K562 (cell line): ENCODE measurements around the gene TSPAN15. TPM values are rescaled to one million over a fixed set of nuclear protein-coding genes. Genes with fewer than 3 reads are reported as not detected.

Experiments
- ATAC-seq: fragments of 200-7000 bp; cut with Tn5 transposase; 3 replicates; pipeline ENCODE4 v1.9.1; 2020; ENCODE audit warnings: moderate library complexity
- BruUV-seq: library from RNA; stranded (reverse); fragments of 400-500 nt; replicated peaks from 2 replicates; lab custom pipeline; 2021; lab: Mats Ljungman, UMichigan
- CTCF ChIA-PET: fragments of 300-600 bp; formaldehyde crosslinking; extraction: SDS; loops from one replicate; lab custom pipeline; 2021; ENCODE audit warnings: low intra/inter-chr PET ratio; lab: Yijun Ruan, JAX
- POLR2A ChIA-PET: fragments of 300-600, 350-650 bp; sonication (Branson Sonifier 250); formaldehyde crosslinking; extraction: SDS; loops from one replicate; lab custom pipeline; 2021; ENCODE audit warnings: antibody characterized with exemption, inconsistent platforms; lab: Yijun Ruan, JAX
- DNase-seq, 4 experiments: peaks; one replicate each; pipeline versions ENCODE4 v3.0.0 to v3.0.0-alpha.2; 2011 to 2018; ENCODE audit warnings: low spot score in 3 of 4, mixed read lengths in 3 of 4; ENCODE audit errors: extremely low read depth in 1 of 4
- FAIRE-seq: peaks from 2 replicates; lab custom pipeline; 2011; peaks lifted over from hg19 to GRCh38; lab: Jason Lieb, UNC
- H2AFZ ChIP-seq: 2 replicates; pipeline ENCODE4 v1.6.0; 2011; ENCODE audit warnings: low read depth, low read length, control low read depth, inconsistent platforms
- H3K27ac ChIP-seq: fragments of 200-600 bp; 3 replicates; pipeline ENCODE4 v1.8.0; 2011; ENCODE audit warnings: low read depth, mild to moderate bottlenecking, control low read depth, inconsistent platforms, low read length, moderate library complexity, mixed read lengths; ENCODE audit errors: extremely low read depth
- H3K27me3 ChIP-seq, 2 experiments: fragments of 300-600 bp in 1 of 2; 2 replicates in 1 of 2; 3 replicates in 1 of 2; pipeline versions ENCODE4 v1.6.0 to v1.8.0; 2011; ENCODE audit warnings: inconsistent platforms in 2 of 2, low read length in 2 of 2, mild to moderate bottlenecking in 1 of 2, mixed read lengths in 1 of 2, moderate library complexity in 1 of 2; ENCODE audit not compliant: control insufficient read depth in 2 of 2, insufficient read depth in 2 of 2
- H3K36me3 ChIP-seq: fragments of 300-600 bp; 3 replicates; pipeline ENCODE4 v1.8.0; 2011; ENCODE audit warnings: mild to moderate bottlenecking, low read length, inconsistent platforms; ENCODE audit not compliant: control insufficient read depth, insufficient read depth
- H3K4me1 ChIP-seq, 2 experiments: fragments of 200-600 bp in 1 of 2; replicated peaks in 1 of 2; 2 replicates in 1 of 2; 3 replicates in 1 of 2; pipeline versions ENCODE4 v1.5.1 to v1.8.0; 2011; ENCODE audit warnings: inconsistent platforms in 2 of 2, low read length in 2 of 2, mild to moderate bottlenecking in 1 of 2, mixed read lengths in 1 of 2, moderate library complexity in 1 of 2; ENCODE audit not compliant: control insufficient read depth in 2 of 2, insufficient read depth in 2 of 2
- H3K4me2 ChIP-seq: 2 replicates; pipeline ENCODE4 v1.6.1; 2011; ENCODE audit warnings: low read length, control low read depth, inconsistent platforms, mixed read lengths; ENCODE audit not compliant: insufficient read depth
- H3K4me3 ChIP-seq: fragments of 200-600 bp; sonication (generic), shearing (Covaris generic); 2 replicates; pipeline ENCODE4 v1.5.1; 2016; ENCODE audit warnings: control low read depth, inconsistent platforms
- H3K79me2 ChIP-seq: fragments of 200-600 bp; 3 replicates; pipeline ENCODE4 v1.8.0; 2011; ENCODE audit warnings: low read length, inconsistent platforms; ENCODE audit not compliant: control insufficient read depth, insufficient read depth
- H3K9ac ChIP-seq, 2 experiments: 2 replicates each; pipeline versions ENCODE4 v1.6.0 to v1.6.1; 2011; ENCODE audit warnings: low read depth in 2 of 2, low read length in 2 of 2, control low read depth in 1 of 2, inconsistent platforms in 1 of 2, mild to moderate bottlenecking in 1 of 2, mixed read lengths in 1 of 2; ENCODE audit not compliant: insufficient read depth in 1 of 2
- H3K9me1 ChIP-seq: one replicate; pipeline ENCODE4 v1.6.0; 2011; ENCODE audit warnings: inconsistent platforms, mild to moderate bottlenecking, low read length, moderate library complexity; ENCODE audit not compliant: control insufficient read depth, insufficient read depth
- H3K9me3 ChIP-seq: replicated peaks from 2 replicates; pipeline ENCODE4 v1.5.1; 2011; ENCODE audit warnings: low read depth, low read length, inconsistent platforms; ENCODE audit not compliant: control insufficient read depth, insufficient read depth
- H4K20me1 ChIP-seq: replicated peaks from 2 replicates; pipeline ENCODE4 v1.6.1; 2011; ENCODE audit warnings: low read length, inconsistent platforms, mixed read lengths; ENCODE audit not compliant: control insufficient read depth, insufficient read depth
- CHAMP1 ChIP-seq: fragments of 450-650 bp; IDR thresholded peaks from 2 replicates; pipeline ENCODE4 v1.6.1; 2016; ENCODE audit warnings: mild to moderate bottlenecking
- CTBP1 ChIP-seq: fragments of 450-650 bp; IDR thresholded peaks from 2 replicates; pipeline ENCODE4 v1.6.1; 2016; ENCODE audit warnings: borderline replicate concordance
- FOXA1 ChIP-seq: fragments of 450-650 bp; IDR thresholded peaks from 2 replicates; pipeline ENCODE4 v1.6.1; 2016; ENCODE audit warnings: mild to moderate bottlenecking, borderline replicate concordance
- MAFF ChIP-seq: IDR thresholded peaks from 2 replicates; pipeline ENCODE4 v1.6.1; 2012; ENCODE audit warnings: low read length, improper control_type of control experiment
- MTA2 ChIP-seq: fragments of 450-650 bp; IDR thresholded peaks from 2 replicates; pipeline ENCODE4 v1.6.1; 2016; ENCODE audit warnings: low read depth
- POLR2G ChIP-seq: fragments of 200-400 bp; formaldehyde crosslinking; IDR thresholded peaks from 2 replicates; pipeline ENCODE4 v1.6.1; 2017; ENCODE audit warnings: low read depth, mild to moderate bottlenecking, antibody characterized with exemption, low read length, moderate library complexity
- RBM17 ChIP-seq: fragments of 200-400 bp; formaldehyde crosslinking; IDR thresholded peaks from 2 replicates; pipeline ENCODE4 v1.6.1; 2017; ENCODE audit warnings: low read depth, mild to moderate bottlenecking, low read length, borderline replicate concordance
- ZNF140 ChIP-seq: fragments of 250-450 bp; sonication (Bioruptor Pico); IDR thresholded peaks from 2 replicates; pipeline ENCODE4 v1.8.0; 2021; ENCODE audit warnings: moderate library complexity, mild to moderate bottlenecking, inconsistent platforms
- WGBS: fragments of 100-300 bp; shearing (Covaris generic); methylation state at CpG from one replicate; pipeline ENCODE4 v1.1.6; 2016; ENCODE audit warnings: low coverage, mixed read lengths; ENCODE audit not compliant: insufficient coverage; ENCODE audit errors: missing lambda C conversion rate; 5-methylcytosine and 5-hydroxymethylcytosine counted together
- in situ Hi-C: fragments of 300-500 bp; cut with MboI; formaldehyde crosslinking; loops from 4 replicates; pipeline ENCODE4 v1.15.0; 2018; ENCODE audit warnings: inconsistent platforms, mixed read lengths
- intact Hi-C: fragments of 100-400 bp; cut with micrococcal nuclease; formaldehyde crosslinking; loops from 2 replicates; pipeline ENCODE4 v1.14.2; 2022
- polyA plus RNA-seq, 8 experiments: library from polyadenylated mRNA; depleted of rRNA in 4 of 8; stranded (reverse) in 5 of 8; unstranded in 3 of 8; fragments of >200 nt; fragmentation: Nextera tagmentation in 2 of 8; fragmentation: Illumina TruSeq in 1 of 8; extraction: Ambion mirVana in 2 of 8; extraction: Trizol in 1 of 8; gene quantifications; 2 replicates each; pipeline versions ENCODE4 v1.2.1 to v1.2.3, GENCODE V29; 2011 to 2014; ENCODE audit warnings: inconsistent platforms in 1 of 8, missing spikeins in 1 of 8
- total RNA-seq, 7 experiments: library from RNA; depleted of rRNA in 6 of 7; stranded (reverse); fragments of >200 nt in 6 of 7; fragmentation: Illumina TruSeq in 2 of 7; extraction: Trizol in 2 of 7; gene quantifications; 2 replicates each; pipeline versions ENCODE4 v1.2.1 to v1.2.3, GENCODE V29; 2011 to 2021; ENCODE audit warnings: low replicate concordance in 1 of 7
- TF ChIP-seq, protein P1 (sequence below): fragments of 250-450 bp; sonication (Bioruptor Pico); IDR thresholded peaks from 2 replicates; pipeline ENCODE4 v1.5.0; 2022; ENCODE audit warnings: mild to moderate bottlenecking

Gene TSPAN15
- total and polyA plus RNA-seq, 9 of the 15 experiments (the other 6 are each of a cell fraction or from before 2014, with no cell fraction given) = 0.33 to 1.0 (median 0.45) TPM; not detected in 2

DNA sequence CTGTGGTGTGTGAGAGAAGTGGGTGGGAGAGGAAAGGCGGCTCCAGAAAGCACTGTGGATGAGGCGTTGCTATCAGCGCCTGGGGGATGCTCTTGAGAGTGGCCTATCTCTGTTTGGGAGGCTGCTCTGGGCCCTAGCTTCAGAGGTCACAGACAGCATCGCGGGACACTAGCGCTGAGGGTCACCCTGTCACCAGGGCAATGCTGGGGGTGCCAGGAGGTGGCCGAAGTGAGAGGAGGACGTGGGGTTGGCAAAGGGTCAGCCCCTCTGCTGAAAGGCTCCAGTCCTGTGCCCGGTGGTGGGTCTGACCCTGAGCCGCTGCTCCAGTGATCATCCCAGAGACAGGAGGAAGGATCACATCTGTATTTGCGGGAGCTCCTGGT, 31.5 kb upstream of the TSPAN15 start:
- Histone ChIP-seq H3K9me1 (no peaks in the 10 kb centered on the region), H3K4me2 (no peak overlapping the region), H3K27ac (no peak overlapping the region), H3K4me1 (peaks cover 5 to 14% of the 10 kb centered on the region in 2 experiments; a peak in 4 of 5 replicates), H3K27me3 (peaks cover 47 to 65% of the 10 kb centered on the region in 2 experiments), H3K9me3 (no peaks in the 10 kb centered on the region), H3K9ac (no peak overlapping the region), H3K4me3 (no peak overlapping the region), H3K36me3 (no peaks in the 10 kb centered on the region), H3K79me2 (no peaks in the 10 kb centered on the region), H4K20me1 (no peaks in the 10 kb centered on the region; the same call in 1 of the 2 replicates), H2AFZ (no peak overlapping the region)
- ChIA-PET CTCF (no interaction called here), POLR2A (no interaction called here)
- DNase-seq (no peak), ATAC-seq (no peak), FAIRE-seq (no peak)
- TF ChIP-seq POLR2G = no peak
- 0 out of 2 replicates have a peak, but pooled peaks have one; percentile 8 for TF ChIP-seq CTBP1
- 9% methylated on average over 10 of the region's 11 CpGs for WGBS
- intact Hi-C loops = no loop called here
- in situ Hi-C loops = no loop called here
- no TSS peak for BruUV-seq

DNA sequence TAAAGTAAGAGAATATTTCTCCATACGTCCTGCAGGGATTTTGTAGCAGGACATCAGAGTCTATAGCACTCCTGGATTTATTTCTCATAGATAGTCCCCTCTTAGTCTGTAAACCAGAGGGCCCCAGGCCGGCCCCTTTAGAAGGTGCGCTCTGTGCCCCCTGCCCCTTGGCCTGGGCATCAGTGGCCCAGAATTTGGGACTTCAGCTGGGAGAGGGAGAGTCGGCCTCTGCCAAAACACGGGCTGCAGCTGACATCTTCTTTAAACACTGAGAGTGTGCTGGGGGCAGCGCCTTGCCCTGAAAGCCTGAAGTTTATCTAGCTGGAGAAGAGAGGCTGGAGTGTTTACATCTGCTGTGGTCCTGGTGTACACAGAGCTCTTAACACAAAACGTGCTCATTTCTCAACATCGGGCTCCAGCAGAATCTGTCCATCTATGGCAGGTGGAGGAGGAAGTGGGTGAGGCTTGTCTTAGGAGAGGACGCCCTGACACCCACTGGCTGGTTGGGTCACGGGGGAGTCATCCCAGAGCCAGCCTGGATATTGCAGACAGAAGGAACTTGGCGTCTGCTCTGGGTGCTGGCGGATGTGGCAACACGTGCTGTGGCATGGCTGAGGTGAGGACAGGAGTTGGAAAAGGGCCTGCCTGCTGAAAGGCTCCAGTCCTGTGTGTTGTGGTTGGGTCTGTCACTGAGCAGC, 29.5 kb upstream of the TSPAN15 start:
- DNase-seq = no peak
- no peak overlapping the region for H3K4me3 ChIP-seq
- no peaks in the 10 kb centered on the region for H3K79me2 ChIP-seq
- H3K9ac ChIP-seq = peak overlapping the region in 1 of 2 experiments; percentile 9; a peak in 1 of 4 replicates
- peaks cover 6 to 15% of the 10 kb centered on the region in 2 experiments for H3K4me1 ChIP-seq
- peak overlapping the region; percentile 14; the same call in 1 of the 2 replicates for H2AFZ ChIP-seq
- H3K9me3 ChIP-seq = no peaks in the 10 kb centered on the region
- H3K27me3 ChIP-seq = peaks cover 32 to 45% of the 10 kb centered on the region in 2 experiments
- CTCF ChIA-PET = interaction anchor here (0.6 kb wide), 1 partner anchor 184 kb away, joined by 3 read pairs; no protein-coding TSS in a partner anchor
- POLR2A ChIA-PET = interaction anchor here (0.7 to 1.1 kb wide), 5 partner anchors 11 to 1572 kb away, joined by 3 to 5 read pairs (median 3); no protein-coding TSS in a partner anchor
- no TSS peak for BruUV-seq
- intact Hi-C loops (no loop called here), in situ Hi-C loops (no loop called here)
- no peaks in the 10 kb centered on the region for H3K36me3 ChIP-seq
- WGBS = 10% methylated on average over 13 of the region's 13 CpGs
- ATAC-seq = no peak; the same call in 1 of the 3 replicates
- H4K20me1 ChIP-seq = no peaks in the 10 kb centered on the region
- H3K4me2 ChIP-seq = no peak overlapping the region; the same call in 1 of the 2 replicates
- H3K9me1 ChIP-seq = no peaks in the 10 kb centered on the region
- H3K27ac ChIP-seq = no peak overlapping the region
- no peak for FAIRE-seq
- TF ChIP-seq MTA2 = no peak
- no peak for TF ChIP-seq RBM17
- TF ChIP-seq CHAMP1 = no peak
- TF ChIP-seq, protein P1, sequence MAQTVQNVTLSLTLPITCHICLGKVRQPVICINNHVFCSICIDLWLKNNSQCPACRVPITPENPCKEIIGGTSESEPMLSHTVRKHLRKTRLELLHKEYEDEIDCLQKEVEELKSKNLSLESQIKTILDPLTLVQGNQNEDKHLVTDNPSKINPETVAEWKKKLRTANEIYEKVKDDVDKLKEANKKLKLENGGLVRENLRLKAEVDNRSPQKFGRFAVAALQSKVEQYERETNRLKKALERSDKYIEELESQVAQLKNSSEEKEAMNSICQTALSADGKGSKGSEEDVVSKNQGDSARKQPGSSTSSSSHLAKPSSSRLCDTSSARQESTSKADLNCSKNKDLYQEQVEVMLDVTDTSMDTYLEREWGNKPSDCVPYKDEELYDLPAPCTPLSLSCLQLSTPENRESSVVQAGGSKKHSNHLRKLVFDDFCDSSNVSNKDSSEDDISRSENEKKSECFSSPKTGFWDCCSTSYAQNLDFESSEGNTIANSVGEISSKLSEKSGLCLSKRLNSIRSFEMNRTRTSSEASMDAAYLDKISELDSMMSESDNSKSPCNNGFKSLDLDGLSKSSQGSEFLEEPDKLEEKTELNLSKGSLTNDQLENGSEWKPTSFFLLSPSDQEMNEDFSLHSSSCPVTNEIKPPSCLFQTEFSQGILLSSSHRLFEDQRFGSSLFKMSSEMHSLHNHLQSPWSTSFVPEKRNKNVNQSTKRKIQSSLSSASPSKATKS = no peak
- no peak for TF ChIP-seq ZNF140 (CRISPR knock-in tag)
- TF ChIP-seq MAFF = no peak
- no peak for TF ChIP-seq FOXA1
